ENCODE results near the gene DNAH9.

GRCh38 chr17:11739351-11739750, 141.1 kb downstream of the DNAH9 start:
- TF ChIP-seq, protein P1, sequence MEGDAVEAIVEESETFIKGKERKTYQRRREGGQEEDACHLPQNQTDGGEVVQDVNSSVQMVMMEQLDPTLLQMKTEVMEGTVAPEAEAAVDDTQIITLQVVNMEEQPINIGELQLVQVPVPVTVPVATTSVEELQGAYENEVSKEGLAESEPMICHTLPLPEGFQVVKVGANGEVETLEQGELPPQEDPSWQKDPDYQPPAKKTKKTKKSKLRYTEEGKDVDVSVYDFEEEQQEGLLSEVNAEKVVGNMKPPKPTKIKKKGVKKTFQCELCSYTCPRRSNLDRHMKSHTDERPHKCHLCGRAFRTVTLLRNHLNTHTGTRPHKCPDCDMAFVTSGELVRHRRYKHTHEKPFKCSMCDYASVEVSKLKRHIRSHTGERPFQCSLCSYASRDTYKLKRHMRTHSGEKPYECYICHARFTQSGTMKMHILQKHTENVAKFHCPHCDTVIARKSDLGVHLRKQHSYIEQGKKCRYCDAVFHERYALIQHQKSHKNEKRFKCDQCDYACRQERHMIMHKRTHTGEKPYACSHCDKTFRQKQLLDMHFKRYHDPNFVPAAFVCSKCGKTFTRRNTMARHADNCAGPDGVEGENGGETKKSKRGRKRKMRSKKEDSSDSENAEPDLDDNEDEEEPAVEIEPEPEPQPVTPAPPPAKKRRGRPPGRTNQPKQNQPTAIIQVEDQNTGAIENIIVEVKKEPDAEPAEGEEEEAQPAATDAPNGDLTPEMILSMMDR (IDR thresholded peaks at IDR 0.05; ENCODE audit: low read depth, low read length) = no peak
- TF ChIP-seq EZH2phosphoT487 (IDR thresholded peaks at IDR 0.05; ENCODE audit: low read depth) = no peak

Data from OCI-LY3 (cell line).